Kidney (tissue), 14 donors: ENCODE measurements around the gene COX8A. TPM values are rescaled to one million over a fixed set of nuclear protein-coding genes. Genes with fewer than 3 reads are reported as not detected.

Source experiments
- DNase-seq, 5 donors: peaks; one replicate each; pipeline ENCODE4 v3.0.0-alpha.2; 2013 to 2020
- FAIRE-seq: peaks from 2 replicates; lab custom pipeline; 2012; peaks lifted over from hg19 to GRCh38; lab: Jason Lieb, UNC
- H3K27ac ChIP-seq, 2 donors: one replicate each; pipeline ENCODE4 v1.7.0; 2013; ENCODE audit warnings: low read depth in 2 of 2, low read length in 2 of 2, inconsistent platforms in 1 of 2
- H3K27me3 ChIP-seq: one replicate; pipeline ENCODE4 v1.7.1; 2013; ENCODE audit warnings: low read length, inconsistent platforms; ENCODE audit not compliant: control insufficient read depth, insufficient read depth
- H3K36me3 ChIP-seq, 3 donors: one replicate each; pipeline versions ENCODE4 v1.7.0 to v1.7.1; 2013; ENCODE audit warnings: low read length in 3 of 3, control low read depth in 1 of 3, inconsistent platforms in 1 of 3; ENCODE audit not compliant: insufficient read depth in 3 of 3, control insufficient read depth in 2 of 3
- H3K4me1 ChIP-seq, 3 donors: one replicate each; pipeline versions ENCODE4 v1.7.0 to v1.7.1; 2013; ENCODE audit warnings: low read length in 3 of 3, inconsistent platforms in 1 of 3, low read depth in 1 of 3; ENCODE audit not compliant: control insufficient read depth in 2 of 3, insufficient read depth in 2 of 3
- H3K4me3 ChIP-seq, 3 donors: one replicate each; pipeline versions ENCODE4 v1.7.0 to v1.8.1; 2013; ENCODE audit warnings: low read length in 3 of 3, control low read depth in 1 of 3, inconsistent platforms in 1 of 3
- H3K9ac ChIP-seq, 3 donors: one replicate each; pipeline versions ENCODE4 v1.7.0 to v1.7.1; 2013; ENCODE audit warnings: low read length in 3 of 3, control low read depth in 1 of 3, inconsistent platforms in 1 of 3
- H3K9me3 ChIP-seq, 3 donors: one replicate each; pipeline versions ENCODE4 v1.7.0 to v1.7.1; 2013; ENCODE audit warnings: low read length in 3 of 3, control low read depth in 1 of 3, inconsistent platforms in 1 of 3; ENCODE audit not compliant: control insufficient read depth in 2 of 3, insufficient read depth in 1 of 3
- CTCF ChIP-seq: IDR thresholded peaks from 3 replicates; pipeline ENCODE4 v1.5.1; 2012; ENCODE audit warnings: mild to moderate bottlenecking, moderate library complexity, borderline replicate concordance; ENCODE audit not compliant: insufficient read depth; ENCODE audit errors: extremely low read depth
- intact Hi-C: fragments of 100-400 bp; cut with DNase I; formaldehyde crosslinking; loops from one replicate; pipeline ENCODE4 v1.11.1; 2022
- polyA plus RNA-seq: library from polyadenylated mRNA; stranded (reverse); fragments of 350-450 nt; fragmentation: Illumina TruSeq; extraction: RNeasy Lipid Tissue Mini Kit (QIAGEN cat#74804); gene quantifications from one replicate; pipeline ENCODE4 v1.2.3, GENCODE V29; 2014; ENCODE audit warnings: low read depth, low replicate concordance; ENCODE audit not compliant: insufficient read depth
- total RNA-seq: library from RNA; stranded (reverse); fragmentation: NEBNext Ultra II Directional; extraction: Animal tissue kit (Norgen Biotek cat#: 25700); gene quantifications from one replicate; pipeline ENCODE4 v1.2.1, GENCODE V29; 2021
- donor health status: control.
- donor health status: control.
- donor health status: control.
- donor health status: control.
- donor health status: control.
- donor health status: DM: yes; HTN: yes; CAD: no.
- donor health status: Normal renal cell carcinoma (clear cell type).

The COX8A gene
- total and polyA plus RNA-seq, 2 donors from 2014 or later = 320 to 2,092 TPM

- TF ChIP-seq CTCF = no peak
- H3K4me1 ChIP-seq = peaks cover 0 to 39% (median 8%) of the 10 kb centered on the region in 3 donors
- intact Hi-C loops = no loop called here
- H3K9me3 ChIP-seq = no peaks in the 10 kb centered on the region
- no peak overlapping the region for H3K4me3 ChIP-seq
- H3K27me3 ChIP-seq = no peaks in the 10 kb centered on the region
- H3K27ac ChIP-seq = no peak overlapping the region
- FAIRE-seq (no peak), DNase-seq (no peak)
- H3K36me3 ChIP-seq = no peaks in the 10 kb centered on the region
- H3K9ac ChIP-seq = no peak overlapping the region
These were observed 32.0 kb downstream of the COX8A start for GRCh38 chr11:64006398-64006797.

GRCh38 chr11:64007160-64007628, 32.8 kb downstream of the COX8A start:
- Histone ChIP-seq H3K27ac (peak overlapping the region; percentile 45 to 69), H3K36me3 (no peaks in the 10 kb centered on the region), H3K4me3 (peak overlapping the region in 2 of 3 donors; percentile 23 to 31), H3K4me1 (peaks cover 0 to 35% (median 8%) of the 10 kb centered on the region in 3 donors), H3K9ac (peak overlapping the region in 1 of 3 donors; percentile 17), H3K27me3 (no peaks in the 10 kb centered on the region), H3K9me3 (no peaks in the 10 kb centered on the region)
- FAIRE-seq (no peak), DNase-seq (peak; percentile 59 to 79 (median 69))
- intact Hi-C loops = no loop called here
- TF ChIP-seq CTCF = no peak

- H3K9me3 ChIP-seq = no peaks in the 10 kb centered on the region
- DNase-seq (peak in 4 of 5 donors; percentile 67 to 95 (median 81)), FAIRE-seq (no peak)
- H3K36me3 ChIP-seq = no peaks in the 10 kb centered on the region
- intact Hi-C loops = no loop called here
- TF ChIP-seq CTCF = no peak
- no peak overlapping the region for H3K9ac ChIP-seq
- H3K4me3 ChIP-seq = peak overlapping the region in 2 of 3 donors; percentile 23 to 31
- H3K27ac ChIP-seq = peak overlapping the region; percentile 45 to 69
- peaks cover 0 to 29% (median 8%) of the 10 kb centered on the region in 3 donors for H3K4me1 ChIP-seq
- no peaks in the 10 kb centered on the region for H3K27me3 ChIP-seq
These were observed 33.3 kb downstream of the COX8A start for GRCh38 chr11:64007629-64008282.
